Measurements from ENCODE around the gene AK9.

DNA sequence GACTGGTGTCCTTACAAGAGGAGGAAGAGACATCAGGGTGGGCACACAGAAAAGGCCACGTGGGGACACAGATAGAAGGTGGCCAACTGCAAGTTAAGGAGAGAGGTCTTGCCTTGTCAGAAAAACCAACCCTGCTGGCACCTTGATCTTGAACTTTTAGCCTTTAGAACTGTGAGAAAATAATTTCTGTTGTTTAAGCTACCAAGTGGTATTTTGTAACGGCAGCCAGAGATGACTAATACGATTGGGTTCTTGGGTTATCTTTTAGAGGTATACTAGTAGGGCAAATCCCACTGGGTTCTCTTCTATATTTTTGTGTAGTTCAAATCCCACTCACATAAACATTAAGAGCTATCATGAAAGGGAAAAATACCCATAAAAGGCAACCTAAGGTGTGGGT, 176.1 kb downstream of the AK9 start:
- TF ChIP-seq, protein P1, sequence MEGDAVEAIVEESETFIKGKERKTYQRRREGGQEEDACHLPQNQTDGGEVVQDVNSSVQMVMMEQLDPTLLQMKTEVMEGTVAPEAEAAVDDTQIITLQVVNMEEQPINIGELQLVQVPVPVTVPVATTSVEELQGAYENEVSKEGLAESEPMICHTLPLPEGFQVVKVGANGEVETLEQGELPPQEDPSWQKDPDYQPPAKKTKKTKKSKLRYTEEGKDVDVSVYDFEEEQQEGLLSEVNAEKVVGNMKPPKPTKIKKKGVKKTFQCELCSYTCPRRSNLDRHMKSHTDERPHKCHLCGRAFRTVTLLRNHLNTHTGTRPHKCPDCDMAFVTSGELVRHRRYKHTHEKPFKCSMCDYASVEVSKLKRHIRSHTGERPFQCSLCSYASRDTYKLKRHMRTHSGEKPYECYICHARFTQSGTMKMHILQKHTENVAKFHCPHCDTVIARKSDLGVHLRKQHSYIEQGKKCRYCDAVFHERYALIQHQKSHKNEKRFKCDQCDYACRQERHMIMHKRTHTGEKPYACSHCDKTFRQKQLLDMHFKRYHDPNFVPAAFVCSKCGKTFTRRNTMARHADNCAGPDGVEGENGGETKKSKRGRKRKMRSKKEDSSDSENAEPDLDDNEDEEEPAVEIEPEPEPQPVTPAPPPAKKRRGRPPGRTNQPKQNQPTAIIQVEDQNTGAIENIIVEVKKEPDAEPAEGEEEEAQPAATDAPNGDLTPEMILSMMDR (IDR thresholded peaks at IDR 0.05), result no peak
- TF ChIP-seq POLR2A (IDR thresholded peaks at IDR 0.05) (no peak), EP300 (IDR thresholded peaks at IDR 0.05) (no peak), POLR2AphosphoS5 (IDR thresholded peaks at IDR 0.05) (no peak)
